Pulmonary artery endothelial cell (primary cell): Measurements from ENCODE around the gene HOXD3. TPM values are rescaled to one million over a fixed set of nuclear protein-coding genes. Genes with fewer than 3 reads are reported as not detected.

Source experiments
- DNase-seq: peaks from one replicate; pipeline ENCODE4 v3.0.0-alpha.2; 2011; ENCODE audit warnings: low read depth, low spot score
- total RNA-seq: library from RNA; depleted of rRNA; stranded (reverse); fragments of >200 nt; gene quantifications from 2 replicates; pipeline ENCODE4 v1.2.3, GENCODE V29; 2014

Gene HOXD3
- total RNA-seq, 1 donor from 2014 or later: not detected

DNA sequence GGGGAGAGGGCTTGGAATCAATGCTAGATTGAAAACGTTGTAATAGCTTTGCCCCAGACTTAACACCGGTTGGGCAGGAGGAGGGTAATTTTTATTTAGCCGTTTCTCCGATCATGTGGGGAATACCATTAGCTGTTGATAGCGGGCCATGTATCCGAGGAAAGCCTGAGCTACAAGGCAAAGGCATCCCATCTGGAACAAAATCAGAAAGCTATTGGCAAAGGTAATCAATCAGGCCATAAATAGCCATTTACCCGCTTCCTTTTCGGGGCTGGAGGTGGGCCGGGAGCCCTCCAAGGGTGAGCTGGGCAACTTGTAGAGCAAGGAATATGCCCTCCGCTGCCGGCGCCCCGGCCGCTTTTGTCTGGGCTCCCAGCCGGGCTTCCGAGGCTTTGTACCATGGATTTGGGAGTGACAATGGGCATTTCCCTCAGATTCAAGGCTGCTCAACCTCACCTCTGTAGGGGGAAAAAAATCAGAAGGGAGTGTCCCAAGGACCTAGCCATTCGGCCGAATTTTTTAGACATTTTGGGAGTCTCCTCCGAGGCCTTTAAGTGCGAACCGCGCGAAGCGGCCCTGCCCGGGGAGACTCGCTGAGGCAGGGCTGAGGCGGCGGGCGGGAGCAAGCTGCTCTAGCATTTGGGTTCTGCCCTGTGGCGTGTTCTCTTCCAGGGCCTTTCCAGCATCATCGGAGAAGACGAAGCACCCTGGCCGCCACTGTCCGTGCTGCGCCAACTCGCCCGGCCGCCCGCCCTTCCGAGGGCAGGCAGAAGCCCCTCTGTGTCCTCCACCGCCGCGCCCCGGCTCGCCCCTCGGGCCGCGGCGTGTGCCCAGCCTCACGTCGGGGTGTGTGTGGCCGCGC lies 35.7 kb upstream of the HOXD3 start:
- no peak for DNase-seq

GRCh38 chr2:176122052-176122682 lies 34.9 kb upstream of the HOXD3 start:
- no peak for DNase-seq

- no peak for DNase-seq
Measured at GRCh38 chr2:176122683-176123410, 34.3 kb upstream of the HOXD3 start, which contains the start of gene HOXD9. Gene HOXD9 (plus strand): TSS chr2:176122719. CDS start chr2:176122769, 50 bp downstream.

- no peak for DNase-seq
Measured at GRCh38 chr2:176123411-176124109, 33.5 kb upstream of the HOXD3 start.

- DNase-seq: no peak
Measured at GRCh38 chr2:176124110-176124946, 32.8 kb upstream of the HOXD3 start.

GRCh38 chr2:176124947-176125771 lies 31.9 kb upstream of the HOXD3 start:
- no peak for DNase-seq

DNA sequence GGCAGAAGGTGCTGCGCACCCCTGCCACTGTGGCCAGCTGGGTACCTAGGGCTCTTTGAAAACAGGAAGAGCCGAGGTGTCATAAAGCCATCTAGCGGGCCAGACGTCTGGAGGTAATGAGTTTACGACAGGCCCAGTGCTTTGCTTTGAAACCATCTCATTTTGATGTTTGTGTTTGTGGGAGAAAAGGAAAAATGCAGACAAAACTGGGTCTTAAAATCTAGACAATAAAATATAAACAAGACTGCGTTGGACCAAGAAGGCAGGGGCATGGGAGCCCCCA lies 31.4 kb upstream of the HOXD3 start:
- DNase-seq: no peak

- DNase-seq: no peak
Measured at GRCh38 chr2:176126929-176127773, 30.0 kb upstream of the HOXD3 start.

- no peak for DNase-seq
Measured at GRCh38 chr2:176127774-176128072, 29.4 kb upstream of the HOXD3 start.

DNA sequence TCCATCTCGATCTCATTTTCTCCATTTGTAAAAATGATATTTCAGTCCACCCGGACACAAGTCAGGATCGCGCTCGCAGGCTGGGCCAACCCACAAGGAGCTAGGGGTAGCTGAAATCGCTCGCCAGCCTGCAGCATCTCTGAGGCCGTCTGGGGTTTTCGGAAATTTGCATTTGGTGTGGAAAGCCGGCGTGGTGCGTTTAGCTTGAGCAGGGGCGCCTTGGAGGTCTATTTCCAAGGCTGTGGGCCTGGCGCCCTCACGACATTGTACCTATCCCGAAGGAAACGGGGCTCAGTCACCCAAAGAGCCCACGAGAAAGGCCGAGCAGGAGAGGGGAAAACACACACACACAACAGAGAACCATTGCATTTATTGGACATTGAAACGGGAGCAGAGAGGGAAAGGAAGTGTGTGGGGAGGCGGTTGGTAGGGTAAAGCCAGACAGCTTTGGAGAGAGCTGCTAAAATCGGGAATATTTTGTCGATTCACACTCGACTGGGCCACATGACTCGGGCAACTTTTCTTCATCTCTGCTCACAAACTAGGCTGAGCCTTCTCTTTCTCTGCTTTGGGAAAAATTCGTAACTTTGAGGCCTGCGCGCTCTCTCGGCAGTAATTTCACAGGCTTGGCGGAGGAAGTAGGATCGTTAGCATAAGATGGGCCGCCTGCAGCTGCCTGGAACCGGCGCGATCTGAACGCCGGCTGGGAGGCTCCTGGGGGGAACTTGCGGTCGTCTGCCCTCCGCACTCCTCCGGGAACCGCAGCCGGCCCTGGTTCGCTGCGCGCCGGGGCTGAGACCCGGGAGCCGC lies 28.7 kb upstream of the HOXD3 start:
- DNase-seq: no peak

DNA sequence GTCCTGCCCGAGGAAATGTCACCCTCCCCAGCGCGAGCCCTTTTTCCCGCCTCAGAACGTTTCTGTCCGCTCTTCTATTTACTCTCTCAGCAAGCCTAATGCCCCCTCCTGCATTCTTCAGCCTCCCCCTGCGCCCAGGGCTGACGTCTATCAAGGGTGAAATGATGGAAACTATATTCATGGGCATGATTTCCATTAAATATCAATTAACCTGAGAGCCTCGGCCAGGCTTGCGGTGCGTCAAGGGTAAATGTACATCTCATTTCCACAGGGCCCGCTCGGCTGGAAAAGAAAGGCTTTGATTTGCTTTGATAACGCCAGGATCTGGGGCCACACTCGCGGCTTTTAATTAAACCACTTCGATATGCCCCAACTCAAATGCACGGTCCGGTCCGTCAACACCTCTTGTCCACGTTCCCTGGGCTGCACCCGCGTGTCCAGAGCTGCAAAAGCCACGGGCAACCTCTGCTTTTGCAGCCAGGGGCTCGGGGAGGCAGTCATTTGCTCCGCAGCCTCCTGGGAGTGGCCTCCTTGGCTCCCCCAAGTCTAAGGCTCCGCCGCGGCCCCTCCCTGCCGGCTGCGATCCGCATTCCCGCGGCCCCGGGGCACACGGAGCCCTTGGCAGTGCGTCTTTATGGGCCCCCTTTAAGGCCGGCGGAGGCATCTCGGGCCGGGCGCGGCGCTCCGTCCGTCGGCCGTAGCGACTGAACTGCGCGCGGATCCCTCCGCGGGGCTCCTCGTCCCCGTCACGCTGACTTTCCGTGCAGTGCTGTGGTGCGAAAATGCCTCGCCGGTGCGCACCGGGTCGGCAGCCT lies 27.9 kb upstream of the HOXD3 start, which contains the start of gene HOXD8:
HOXD8 (plus strand) TSS at position 724 of the 815 bp plus-strand sequence. CDS start 662 bp downstream, outside the sequence.
- DNase-seq: no peak

- DNase-seq: no peak
Measured at GRCh38 chr2:176129813-176130146, 27.3 kb upstream of the HOXD3 start.

DNA sequence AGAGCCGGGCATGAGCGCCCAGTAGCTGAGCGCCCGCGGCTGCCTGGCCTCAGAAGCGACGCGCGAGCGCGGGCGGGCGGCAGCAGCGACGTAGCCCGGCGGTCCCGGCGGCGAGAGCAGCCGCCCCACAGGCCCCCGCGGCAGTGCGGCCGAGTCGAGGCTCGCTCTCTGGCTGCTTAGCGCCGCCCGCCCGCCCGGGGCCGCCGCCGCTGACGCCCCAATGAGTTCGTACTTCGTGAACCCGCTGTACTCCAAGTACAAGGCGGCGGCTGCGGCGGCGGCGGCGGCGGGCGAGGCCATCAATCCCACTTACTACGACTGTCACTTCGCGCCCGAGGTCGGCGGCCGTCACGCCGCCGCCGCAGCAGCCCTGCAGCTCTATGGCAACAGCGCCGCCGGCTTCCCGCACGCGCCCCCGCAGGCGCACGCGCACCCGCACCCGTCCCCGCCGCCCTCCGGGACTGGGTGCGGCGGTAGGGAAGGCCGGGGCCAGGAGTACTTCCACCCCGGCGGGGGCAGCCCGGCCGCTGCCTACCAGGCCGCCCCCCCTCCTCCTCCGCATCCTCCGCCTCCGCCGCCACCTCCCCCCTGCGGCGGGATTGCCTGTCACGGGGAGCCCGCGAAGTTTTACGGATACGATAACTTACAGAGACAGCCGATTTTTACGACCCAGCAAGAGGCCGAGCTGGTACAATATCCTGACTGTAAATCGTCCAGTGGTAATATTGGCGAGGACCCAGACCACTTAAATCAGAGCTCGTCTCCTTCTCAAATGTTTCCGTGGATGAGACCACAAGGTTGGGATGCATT lies 26.8 kb upstream of the HOXD3 start:
- no peak for DNase-seq

GRCh38 chr2:176130957-176131847 lies 25.9 kb upstream of the HOXD3 start:
- no peak for DNase-seq

DNA sequence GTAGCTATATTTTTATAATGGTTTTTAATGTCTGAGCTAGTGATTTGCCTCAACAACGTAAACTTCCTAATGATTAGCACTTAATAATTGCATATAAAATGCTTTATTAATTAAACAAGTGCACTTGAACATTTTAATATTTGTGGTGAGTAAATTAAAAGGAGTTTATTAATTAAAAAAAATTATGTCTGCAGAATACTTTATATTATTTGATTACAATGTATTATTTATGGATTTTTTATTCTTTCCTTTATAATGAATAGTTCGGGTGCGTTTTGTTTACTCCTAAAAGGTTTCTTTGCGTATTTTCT lies 25.3 kb upstream of the HOXD3 start:
- DNase-seq: no peak
